B cell (primary cell): ENCODE measurements around the gene BRME1. TPM values are rescaled to one million over a fixed set of nuclear protein-coding genes. Genes with fewer than 3 reads are reported as not detected.

ENCODE experiments used
- ATAC-seq: fragments of 200-7000 bp; cut with Tn5 transposase; one replicate; pipeline ENCODE4 v1.10.0; 2021; ENCODE audit warnings: low read depth, mild to moderate bottlenecking, moderate number of reproducible peaks, moderate library complexity
- CTCF ChIA-PET: fragments of 350-600 bp; sonication (Branson Sonifier 250); formaldehyde crosslinking; loops from one replicate; lab custom pipeline; 2021; ENCODE audit warnings: antibody characterized with exemption, inconsistent platforms; lab: Charles Lee
- POLR2A ChIA-PET: fragments of 350-600 bp; sonication (Branson Sonifier 250); formaldehyde crosslinking; loops from one replicate; lab custom pipeline; 2021; ENCODE audit warnings: antibody characterized with exemption; lab: Charles Lee
- DNase-seq: peaks from one replicate; pipeline ENCODE4 v3.0.0; 2013
- H2AFZ ChIP-seq: 2 replicates; pipeline ENCODE4 v1.6.1; 2012; ENCODE audit warnings: mild to moderate bottlenecking, low read depth, low read length; ENCODE audit not compliant: insufficient read depth, poor library complexity, severe bottlenecking
- H3K27ac ChIP-seq, 2 donors: 1 replicate in 1 of 2; 2 replicates in 1 of 2; pipeline ENCODE4 v1.5.1; 2012 to 2013; ENCODE audit warnings: low read length in 2 of 2, mild to moderate bottlenecking in 2 of 2, moderate library complexity in 1 of 2
- H3K27me3 ChIP-seq, 4 experiments: fragments of 200-600 bp in 1 of 4; sonication (generic) in 1 of 4; replicated peaks in 1 of 4; 1 replicate in 2 of 4; 2 replicates in 2 of 4; pipeline versions ENCODE4 v1.6.1 to v1.7.0; 2013 to 2016; ENCODE audit warnings: low read length in 3 of 4, mild to moderate bottlenecking in 2 of 4, mixed read lengths in 1 of 4, moderate library complexity in 1 of 4; ENCODE audit not compliant: insufficient read depth in 4 of 4, control insufficient read depth in 3 of 4; ENCODE audit errors: control extremely low read depth in 1 of 4
- H3K36me3 ChIP-seq, 2 experiments: replicated peaks in 1 of 2; 1 replicate in 1 of 2; 2 replicates in 1 of 2; pipeline versions ENCODE4 v1.6.1 to v1.7.1; 2013; ENCODE audit warnings: low read length in 1 of 2; ENCODE audit not compliant: insufficient read depth in 2 of 2, control insufficient read depth in 1 of 2; ENCODE audit errors: control extremely low read depth in 1 of 2, extremely low read depth in 1 of 2
- H3K4me1 ChIP-seq, 2 donors: fragments of 200-600 bp in 1 of 2; sonication (generic) in 1 of 2; 1 replicate in 1 of 2; 2 replicates in 1 of 2; pipeline versions ENCODE4 v1.5.1 to v1.6.1; 2013 to 2017; ENCODE audit warnings: low read length in 2 of 2; ENCODE audit not compliant: control insufficient read depth in 2 of 2, insufficient read depth in 2 of 2
- H3K4me2 ChIP-seq: replicated peaks from 2 replicates; pipeline ENCODE3; 2012; ENCODE audit warnings: mild to moderate bottlenecking, low read depth, low read length; ENCODE audit not compliant: poor library complexity, severe bottlenecking
- H3K4me3 ChIP-seq, 5 experiments: fragments of 200-600 bp in 1 of 5; sonication (generic) in 1 of 5; 1 replicate in 3 of 5; 2 replicates in 2 of 5; pipeline versions ENCODE4 v1.5.1 to v1.7.0; 2011 to 2016; ENCODE audit warnings: low read length in 4 of 5, mild to moderate bottlenecking in 4 of 5, low read depth in 2 of 5, control low read depth in 1 of 5, moderate library complexity in 1 of 5; ENCODE audit not compliant: insufficient read depth in 1 of 5; ENCODE audit errors: control extremely low read depth in 1 of 5, extremely low read depth in 1 of 5
- H3K79me2 ChIP-seq: fragments of 200-600 bp; sonication (generic); one replicate; pipeline ENCODE4 v1.6.0; 2016; ENCODE audit warnings: low read length; ENCODE audit not compliant: control insufficient read depth, insufficient read depth
- H3K9ac ChIP-seq: fragments of 200-600 bp; sonication (generic); 2 replicates; pipeline ENCODE4 v1.6.1; 2017; ENCODE audit warnings: mild to moderate bottlenecking, low read length, moderate library complexity
- H3K9me3 ChIP-seq, 3 donors: one replicate each; pipeline versions ENCODE4 v1.6.1 to v1.7.1; 2013; ENCODE audit warnings: low read length in 2 of 3; ENCODE audit not compliant: control insufficient read depth in 2 of 3, insufficient read depth in 1 of 3; ENCODE audit errors: control extremely low read depth in 1 of 3
- H4K20me1 ChIP-seq: 2 replicates; pipeline ENCODE4 v1.6.0; 2012; ENCODE audit warnings: mild to moderate bottlenecking, low read length; ENCODE audit not compliant: insufficient read depth, control insufficient read depth, poor library complexity, severe bottlenecking
- H3K27ac Mint-ChIP-seq: one replicate; pipeline ENCODE4 v1.8.0; 2021; ENCODE audit warnings: mixed read lengths
- H3K27me3 Mint-ChIP-seq: one replicate; pipeline ENCODE4 v1.8.0; 2021; ENCODE audit warnings: mixed read lengths
- H3K4me1 Mint-ChIP-seq: one replicate; pipeline ENCODE4 v1.8.0; 2021; ENCODE audit warnings: mixed read lengths
- H3K4me3 Mint-ChIP-seq: one replicate; pipeline ENCODE4 v1.8.0; 2021; ENCODE audit warnings: mixed read lengths
- H3K9me3 Mint-ChIP-seq: one replicate; pipeline ENCODE4 v1.8.0; 2022; ENCODE audit warnings: mixed read lengths; ENCODE audit not compliant: insufficient read depth
- EZH2 ChIP-seq: IDR thresholded peaks from 2 replicates; pipeline ENCODE4 v1.6.1; 2012; ENCODE audit warnings: borderline replicate concordance, low read depth, mild to moderate bottlenecking, moderate library complexity, low read length; ENCODE audit not compliant: insufficient read depth, poor library complexity, severe bottlenecking
- WGBS: methylation state at CpG from one replicate; pipeline ENCODE4 v1.1.5; 2013; ENCODE audit warnings: missing lambda C conversion rate; ENCODE audit not compliant: insufficient coverage; 5-methylcytosine and 5-hydroxymethylcytosine counted together
- intact Hi-C: fragments of 100-400 bp; cut with micrococcal nuclease; formaldehyde crosslinking; loops from one replicate; pipeline ENCODE4 v1.10.0; 2022
- polyA plus RNA-seq: library from polyadenylated mRNA; depleted of rRNA; stranded (reverse); fragments of >200 nt; gene quantifications from 2 replicates; pipeline ENCODE4 v1.2.3, GENCODE V29; 2012
- total RNA-seq, 2 donors: library from RNA; stranded (reverse); fragments of 120-200 nt in 1 of 2; gene quantifications; 1 replicate in 1 of 2; 2 replicates in 1 of 2; pipeline versions ENCODE4 v1.2.3 to v1.2.4, GENCODE V29; 2013 to 2022
- TF ChIP-seq, protein P1 (sequence below): fragments of 200-600 bp; IDR thresholded peaks from one replicate; pipeline ENCODE4 v1.8.0; 2022; ENCODE audit warnings: antibody characterized with exemption, mild to moderate bottlenecking

The BRME1 gene
- total and polyA plus RNA-seq, 2 donors (not counting 1 experiment from before 2014, with no cell fraction given), result 1.8 to 2.4 TPM

DNA sequence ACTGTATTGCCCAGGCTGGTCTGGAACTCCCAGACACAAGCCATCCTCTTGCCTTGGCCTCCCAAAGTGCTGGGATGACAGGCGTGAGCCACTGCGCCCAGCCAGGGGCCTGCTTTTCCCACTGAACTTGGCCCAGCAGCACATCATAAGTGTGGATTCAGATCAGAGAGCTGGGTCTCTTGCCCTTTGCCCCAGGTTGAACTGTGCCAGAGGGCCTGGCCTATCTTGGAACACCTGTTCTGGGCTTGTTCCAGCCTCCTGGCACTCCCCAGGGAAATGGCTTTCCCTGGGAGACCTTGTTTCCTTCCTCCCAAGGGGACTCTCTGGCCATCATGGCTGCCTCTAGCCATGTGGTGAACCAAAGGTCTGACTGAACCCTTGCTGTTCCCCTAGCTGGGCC, 3.5 kb upstream of the BRME1 start:
- H3K27me3 ChIP-seq, result no peaks in the 10 kb centered on the region
- no peaks in the 10 kb centered on the region for H3K9me3 Mint-ChIP-seq
- ChIA-PET POLR2A (interaction anchor here (0.6 kb wide), 1 partner anchor 186 kb away, joined by 5 read pairs; no protein-coding TSS in a partner anchor), CTCF (interaction anchor here (0.6 kb wide), 1 partner anchor 9 kb away, joined by 3 read pairs; no protein-coding TSS in a partner anchor)
- H3K9ac ChIP-seq, result no peak overlapping the region
- no peak overlapping the region for H3K27ac Mint-ChIP-seq
- H3K4me3 Mint-ChIP-seq, result no peak overlapping the region
- H3K4me2 ChIP-seq, result no peak overlapping the region
- H3K4me3 ChIP-seq, result no peak overlapping the region
- WGBS, result 100% methylated on average over 2 of the region's 2 CpGs
- DNase-seq (no peak), ATAC-seq (no peak)
- H3K9me3 ChIP-seq, result peaks cover 0 to 4% (median 0%) of the 10 kb centered on the region in 3 donors
- no peak overlapping the region for H2AFZ ChIP-seq
- no peaks in the 10 kb centered on the region for H4K20me1 ChIP-seq
- no peak overlapping the region for H3K27ac ChIP-seq
- no peaks in the 10 kb centered on the region for H3K27me3 Mint-ChIP-seq
- no peak for TF ChIP-seq EZH2
- TF ChIP-seq, protein P1, sequence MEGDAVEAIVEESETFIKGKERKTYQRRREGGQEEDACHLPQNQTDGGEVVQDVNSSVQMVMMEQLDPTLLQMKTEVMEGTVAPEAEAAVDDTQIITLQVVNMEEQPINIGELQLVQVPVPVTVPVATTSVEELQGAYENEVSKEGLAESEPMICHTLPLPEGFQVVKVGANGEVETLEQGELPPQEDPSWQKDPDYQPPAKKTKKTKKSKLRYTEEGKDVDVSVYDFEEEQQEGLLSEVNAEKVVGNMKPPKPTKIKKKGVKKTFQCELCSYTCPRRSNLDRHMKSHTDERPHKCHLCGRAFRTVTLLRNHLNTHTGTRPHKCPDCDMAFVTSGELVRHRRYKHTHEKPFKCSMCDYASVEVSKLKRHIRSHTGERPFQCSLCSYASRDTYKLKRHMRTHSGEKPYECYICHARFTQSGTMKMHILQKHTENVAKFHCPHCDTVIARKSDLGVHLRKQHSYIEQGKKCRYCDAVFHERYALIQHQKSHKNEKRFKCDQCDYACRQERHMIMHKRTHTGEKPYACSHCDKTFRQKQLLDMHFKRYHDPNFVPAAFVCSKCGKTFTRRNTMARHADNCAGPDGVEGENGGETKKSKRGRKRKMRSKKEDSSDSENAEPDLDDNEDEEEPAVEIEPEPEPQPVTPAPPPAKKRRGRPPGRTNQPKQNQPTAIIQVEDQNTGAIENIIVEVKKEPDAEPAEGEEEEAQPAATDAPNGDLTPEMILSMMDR, result no peak
- intact Hi-C loops, result no loop called here
- H3K36me3 ChIP-seq, result peaks cover 0 to 21% of the 10 kb centered on the region in 2 experiments
- H3K4me1 Mint-ChIP-seq, result peaks cover 13% of the 10 kb centered on the region
- H3K4me1 ChIP-seq, result peaks cover 9 to 13% of the 10 kb centered on the region in 2 donors
- peaks cover 12% of the 10 kb centered on the region for H3K79me2 ChIP-seq

DNA sequence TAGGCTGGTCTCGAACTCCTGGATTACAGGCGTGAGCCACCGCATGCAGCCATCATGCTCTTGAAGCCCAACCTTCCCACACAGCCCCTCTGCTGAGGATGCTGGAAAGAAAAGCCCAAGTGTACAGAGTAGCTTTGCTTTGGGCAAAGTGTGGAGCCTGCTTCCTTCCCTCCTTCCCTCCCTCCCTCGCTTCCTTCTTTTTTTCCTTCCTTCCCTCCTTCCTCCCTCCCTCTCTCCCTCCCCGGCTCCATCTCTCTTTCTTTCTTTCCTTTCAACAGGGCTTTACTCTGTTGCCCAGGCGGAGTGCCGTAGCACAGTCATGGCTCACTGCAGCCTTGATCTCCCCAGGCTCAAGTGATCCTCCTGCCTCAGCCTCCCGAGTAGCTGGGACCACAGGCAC, 2.8 kb upstream of the BRME1 start:
- Mint-ChIP-seq H3K27ac (no peak overlapping the region), H3K27me3 (no peaks in the 10 kb centered on the region), H3K4me1 (peaks cover 13% of the 10 kb centered on the region), H3K9me3 (no peaks in the 10 kb centered on the region), H3K4me3 (no peak overlapping the region)
- Histone ChIP-seq H3K36me3 (peaks cover 0 to 18% of the 10 kb centered on the region in 2 experiments), H3K4me3 (no peak overlapping the region), H3K9me3 (peaks cover 0 to 4% (median 0%) of the 10 kb centered on the region in 3 donors), H3K9ac (no peak overlapping the region), H3K27ac (no peak overlapping the region), H3K4me2 (no peak overlapping the region), H2AFZ (no peak overlapping the region), H3K79me2 (peaks cover 12% of the 10 kb centered on the region), H3K27me3 (no peaks in the 10 kb centered on the region), H3K4me1 (peaks cover 9 to 13% of the 10 kb centered on the region in 2 donors), H4K20me1 (no peaks in the 10 kb centered on the region)
- intact Hi-C loops, result no loop called here
- TF ChIP-seq, protein P1, result no peak
- TF ChIP-seq EZH2, result no peak
- POLR2A ChIA-PET, result no interaction called here
- CTCF ChIA-PET, result no interaction called here
- WGBS, result 100% methylated on average over 8 of the region's 8 CpGs
- ATAC-seq (no peak), DNase-seq (no peak)
